Adrenal gland (tissue), 12 donors: ENCODE results near the gene ZNF804A. TPM values are rescaled to one million over a fixed set of nuclear protein-coding genes. Genes with fewer than 3 reads are reported as not detected.

Experiments
- DNase-seq, 7 donors: peaks; one replicate each; pipeline ENCODE4 v3.0.0-alpha.2; 2019 to 2020
- H3K27ac ChIP-seq, 5 donors: fragments of 200-600 bp; sonication (generic) in 4 of 5; 1 replicate in 3 of 5; 2 replicates in 2 of 5; pipeline versions ENCODE4 v1.5.1 to v1.8.0; 2016 to 2020; ENCODE audit warnings: mild to moderate bottlenecking in 1 of 5
- H3K27me3 ChIP-seq: fragments of 200-600 bp; 2 replicates; pipeline ENCODE4 v1.8.0; 2021
- H3K36me3 ChIP-seq, 2 donors: fragments of 200-600 bp; replicated peaks in 1 of 2; 1 replicate in 1 of 2; 2 replicates in 1 of 2; pipeline versions ENCODE4 v1.5.1 to v1.8.0; 2018 to 2022
- H3K4me1 ChIP-seq, 2 donors: fragments of 200-600 bp; replicated peaks in 1 of 2; 1 replicate in 1 of 2; 2 replicates in 1 of 2; pipeline versions ENCODE4 v1.5.1 to v1.8.0; 2018 to 2021
- H3K4me3 ChIP-seq, 4 donors: fragments of 200-600 bp; sonication (generic) in 3 of 4; one replicate each; pipeline ENCODE4 v1.5.1; 2016 to 2018
- H3K9me3 ChIP-seq, 3 donors: fragments of 200-600 bp; sonication (generic) in 1 of 3; replicated peaks in 1 of 3; 1 replicate in 2 of 3; 2 replicates in 1 of 3; pipeline versions ENCODE4 v1.5.1 to v1.8.0; 2016 to 2021
- CTCF ChIP-seq, 6 experiments: fragments of 450-650 bp in 4 of 6; fragments of 200-600 bp in 2 of 6; sonication (generic) in 1 of 6; IDR thresholded peaks; 1 replicate in 5 of 6; 2 replicates in 1 of 6; pipeline versions ENCODE4 v1.5.1 to v1.8.0; 2016 to 2021; ENCODE audit warnings: antibody characterized with exemption in 6 of 6, mild to moderate bottlenecking in 2 of 6, moderate library complexity in 1 of 6
- POLR2A ChIP-seq, 2 donors: fragments of 450-650 bp; IDR thresholded peaks; one replicate each; pipeline ENCODE4 v1.6.1; 2017; ENCODE audit warnings: antibody characterized with exemption in 2 of 2, mild to moderate bottlenecking in 2 of 2, moderate library complexity in 1 of 2
- WGBS, 4 donors: extraction: QIAGEN DNeasy Blood & Tissue Kit in 2 of 4; methylation state at CpG; one replicate each; pipeline versions ENCODE4 v1.1.5 to v1.1.7; 2013 to 2017; 5-methylcytosine and 5-hydroxymethylcytosine counted together
- intact Hi-C, 2 donors: fragments of 100-400 bp; cut with DNase I; formaldehyde crosslinking; loops; one replicate each; pipeline versions ENCODE4 v1.14.1 to v1.15.0; 2022 to 2023
- polyA plus RNA-seq, 3 donors: library from polyadenylated mRNA; stranded (reverse); fragments of 200-250 nt in 2 of 3; fragments of 350-450 nt in 1 of 3; fragmentation: Illumina TruSeq in 1 of 3; extraction: RNeasy Lipid Tissue Mini Kit (QIAGEN cat#74804) in 1 of 3; gene quantifications; one replicate each; pipeline ENCODE4 v1.2.3, GENCODE V29; 2013 to 2014
- total RNA-seq, 9 donors: library from RNA; depleted of rRNA in 4 of 9; stranded (reverse); fragments of >200 nt in 4 of 9; fragments of 120-200 nt in 1 of 9; fragmentation: NEBNext Ultra II Directional in 1 of 9; extraction: Animal tissue kit (Norgen Biotek cat#: 25700) in 1 of 9; gene quantifications; one replicate each; pipeline versions ENCODE4 v1.1.0 to v1.2.4, GENCODE V29; 2013 to 2023
- donor health status: healthy with polysubstance abuse.
- donor health status: Bipolar disorder and iron deficiency.
- donor health status: DM: yes; HTN: yes; CAD: no.
- donor health status: DM: no; HTN: no; CAD: no.
- donor health status: DM: no; HTN: no; CAD: no.
- donor health status: DM: yes; HTN: yes; CAD: no.

ZNF804A gene
- total and polyA plus RNA-seq, 12 donors, result 0.07 to 0.89 (median 0.14) TPM; not detected in 1

- Histone ChIP-seq H3K4me3 (no peak overlapping the region), H3K36me3 (no peaks in the 10 kb centered on the region), H3K27me3 (no peaks in the 10 kb centered on the region), H3K9me3 (no peaks in the 10 kb centered on the region), H3K27ac (no peak overlapping the region), H3K4me1 (no peaks in the 10 kb centered on the region)
- WGBS, 4 donors, result 73 to 86% (median 82%) methylated on average over 2 of the region's 2 CpGs
- TF ChIP-seq POLR2A (IDR thresholded peaks at IDR 0.05), result no peak
- TF ChIP-seq CTCF (IDR thresholded peaks at IDR 0.05), result no peak
- intact Hi-C loops, result no loop called here
- no peak for DNase-seq
These were observed 162.6 kb downstream of the ZNF804A start for GRCh38 chr2:184760931-184761330.

- Histone ChIP-seq H3K27ac (no peak overlapping the region), H3K27me3 (no peaks in the 10 kb centered on the region), H3K4me1 (no peaks in the 10 kb centered on the region), H3K4me3 (peak overlapping the region in 1 of 4 donors; percentile 7), H3K9me3 (no peaks in the 10 kb centered on the region), H3K36me3 (no peaks in the 10 kb centered on the region)
- intact Hi-C loops, result no loop called here
- WGBS, 4 donors, result 59 to 66% (median 63%) methylated on average over 7 to 10 of the region's 10 CpGs
- DNase-seq, result no peak
- TF ChIP-seq CTCF (IDR thresholded peaks at IDR 0.05), result no peak
- no peak for TF ChIP-seq POLR2A (IDR thresholded peaks at IDR 0.05)
These were observed 167.0 kb downstream of the ZNF804A start for GRCh38 chr2:184765112-184765895.

GRCh38 chr2:184767059-184767458 lies 168.7 kb downstream of the ZNF804A start:
- 72 to 81% (median 75%) methylated on average over 3 of the region's 3 CpGs for WGBS, 4 donors

DNA sequence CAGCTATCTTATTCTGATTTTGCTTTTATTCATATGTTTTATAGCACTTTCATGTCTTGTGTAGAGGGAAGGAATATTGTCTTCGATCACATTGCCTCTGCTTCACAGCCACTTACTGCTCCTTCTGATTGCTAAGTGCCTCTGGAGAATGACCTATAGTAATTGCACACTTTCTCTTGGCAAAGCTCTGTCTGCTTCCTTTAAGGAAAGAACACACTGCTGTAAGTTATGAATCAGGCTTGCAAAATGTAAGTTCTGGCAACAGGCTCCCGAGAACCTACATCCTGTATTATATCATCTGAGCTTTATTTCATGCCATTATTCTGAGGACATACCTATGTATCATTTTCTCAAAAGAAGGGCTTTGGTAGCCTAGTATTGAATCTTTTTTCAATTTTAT lies 170.7 kb downstream of the ZNF804A start:
- Histone ChIP-seq H3K4me3 (no peak overlapping the region), H3K9me3 (no peaks in the 10 kb centered on the region), H3K27ac (no peak overlapping the region), H3K27me3 (no peaks in the 10 kb centered on the region), H3K36me3 (no peaks in the 10 kb centered on the region), H3K4me1 (no peaks in the 10 kb centered on the region)
- intact Hi-C loops, result no loop called here
- DNase-seq, result no peak
- 57 to 64% (median 59%) methylated on average over 2 of the region's 2 CpGs for WGBS, 4 donors
- no peak for TF ChIP-seq POLR2A (IDR thresholded peaks at IDR 0.05)
- TF ChIP-seq CTCF (IDR thresholded peaks at IDR 0.05), result no peak

More at GRCh38 chr2:184767059-184767458, 168.7 kb downstream of the ZNF804A start:
- no peak overlapping the region for H3K27ac ChIP-seq
- no peaks in the 10 kb centered on the region for H3K9me3 ChIP-seq
- H3K36me3 ChIP-seq, result no peaks in the 10 kb centered on the region
- intact Hi-C loops, result no loop called here
- H3K4me1 ChIP-seq, result no peaks in the 10 kb centered on the region
- H3K27me3 ChIP-seq, result no peaks in the 10 kb centered on the region
- no peak for DNase-seq
- no peak overlapping the region for H3K4me3 ChIP-seq
- TF ChIP-seq POLR2A (IDR thresholded peaks at IDR 0.05) (no peak), CTCF (IDR thresholded peaks at IDR 0.05) (no peak)
